ENCODE measurements around the gene YES1. TPM values are rescaled to one million over a fixed set of nuclear protein-coding genes. Genes with fewer than 3 reads are reported as not detected.
"Not testable (repeated sequence)": the region's sequence is repeated elsewhere in the genome, so short reads cannot be mapped to it uniquely, and the experiment has no call there.

YES1 gene
- polyA plus RNA-seq, 4 donors: 57.8 to 85.7 (median 68.2) TPM

- no peak for DNase-seq (ENCODE audit: low read depth in 4 of 4, low spot score in 3 of 4)
Measured at GRCh38 chr18:693466-694187, 118.4 kb downstream of the YES1 start.

- no peak for DNase-seq (ENCODE audit: low read depth in 4 of 4, low spot score in 3 of 4)
Measured at GRCh38 chr18:692824-693223, 119.2 kb downstream of the YES1 start.

- no peak for DNase-seq (ENCODE audit: low read depth in 4 of 4, low spot score in 3 of 4)
Measured at GRCh38 chr18:688323-688722, 123.7 kb downstream of the YES1 start.

- no peak for DNase-seq (ENCODE audit: low read depth in 4 of 4, low spot score in 3 of 4)
Measured at GRCh38 chr18:686339-687111, 125.5 kb downstream of the YES1 start.

- no peak for DNase-seq (ENCODE audit: low read depth in 4 of 4, low spot score in 3 of 4)
Measured at GRCh38 chr18:685438-685837, 126.6 kb downstream of the YES1 start.

- DNase-seq (ENCODE audit: low read depth in 4 of 4, low spot score in 3 of 4): no peak
Measured at GRCh38 chr18:683531-683930, 128.5 kb downstream of the YES1 start.

GRCh38 chr18:682833-683232 lies 129.2 kb downstream of the YES1 start:
- DNase-seq (ENCODE audit: low read depth in 4 of 4, low spot score in 3 of 4): no peak

- not testable (repeated sequence) for DNase-seq (ENCODE audit: low read depth in 4 of 4, low spot score in 3 of 4)
Measured at GRCh38 chr18:682416-682815, 129.6 kb downstream of the YES1 start.

GRCh38 chr18:681985-682384 lies 130.1 kb downstream of the YES1 start:
- DNase-seq (ENCODE audit: low read depth in 4 of 4, low spot score in 3 of 4): no peak

GRCh38 chr18:680392-680791 lies 131.7 kb downstream of the YES1 start:
- DNase-seq (ENCODE audit: low read depth in 4 of 4, low spot score in 3 of 4): no peak

GRCh38 chr18:679516-679915 lies 132.5 kb downstream of the YES1 start:
- DNase-seq (ENCODE audit: low read depth in 4 of 4, low spot score in 3 of 4): no peak

GRCh38 chr18:678482-679182 lies 133.4 kb downstream of the YES1 start:
- no peak for DNase-seq (ENCODE audit: low read depth in 4 of 4, low spot score in 3 of 4)

GRCh38 chr18:677951-678381 lies 134.1 kb downstream of the YES1 start:
- no peak for DNase-seq (ENCODE audit: low read depth in 4 of 4, low spot score in 3 of 4)

GRCh38 chr18:677145-677544 lies 134.9 kb downstream of the YES1 start:
- DNase-seq (ENCODE audit: low read depth in 4 of 4, low spot score in 3 of 4): no peak

- DNase-seq (ENCODE audit: low read depth in 4 of 4, low spot score in 3 of 4): no peak
Measured at GRCh38 chr18:676736-677135, 135.3 kb downstream of the YES1 start.

GRCh38 chr18:676069-676468 lies 136.0 kb downstream of the YES1 start:
- no peak for DNase-seq (ENCODE audit: low read depth in 4 of 4, low spot score in 3 of 4)

- no peak for DNase-seq (ENCODE audit: low read depth in 4 of 4, low spot score in 3 of 4)
Measured at GRCh38 chr18:675307-675706, 136.7 kb downstream of the YES1 start.

- no peak for DNase-seq (ENCODE audit: low read depth in 4 of 4, low spot score in 3 of 4)
Measured at GRCh38 chr18:673769-674168, 138.3 kb downstream of the YES1 start.

GRCh38 chr18:673317-673716 lies 138.7 kb downstream of the YES1 start:
- DNase-seq (ENCODE audit: low read depth in 4 of 4, low spot score in 3 of 4): no peak
